K562 (cell line): ENCODE data around the gene KDM2B. TPM values are rescaled to one million over a fixed set of nuclear protein-coding genes. Genes with fewer than 3 reads are reported as not detected.

Experiments used
- ATAC-seq: fragments of 200-7000 bp; cut with Tn5 transposase; 3 replicates; pipeline ENCODE4 v1.9.1; 2020; ENCODE audit warnings: moderate library complexity
- BruUV-seq: library from RNA; stranded (reverse); fragments of 400-500 nt; replicated peaks from 2 replicates; lab custom pipeline; 2021; lab: Mats Ljungman, UMichigan
- CTCF ChIA-PET: fragments of 300-600 bp; formaldehyde crosslinking; extraction: SDS; loops from one replicate; lab custom pipeline; 2021; ENCODE audit warnings: low intra/inter-chr PET ratio; lab: Yijun Ruan, JAX
- POLR2A ChIA-PET: fragments of 300-600, 350-650 bp; sonication (Branson Sonifier 250); formaldehyde crosslinking; extraction: SDS; loops from one replicate; lab custom pipeline; 2021; ENCODE audit warnings: antibody characterized with exemption, inconsistent platforms; lab: Yijun Ruan, JAX
- DNase-seq, 4 experiments: peaks; one replicate each; pipeline versions ENCODE4 v3.0.0 to v3.0.0-alpha.2; 2011 to 2018; ENCODE audit warnings: low spot score in 3 of 4, mixed read lengths in 3 of 4; ENCODE audit errors: extremely low read depth in 1 of 4
- FAIRE-seq: peaks from 2 replicates; lab custom pipeline; 2011; peaks lifted over from hg19 to GRCh38; lab: Jason Lieb, UNC
- H2AFZ ChIP-seq: 2 replicates; pipeline ENCODE4 v1.6.0; 2011; ENCODE audit warnings: low read depth, low read length, control low read depth, inconsistent platforms
- H3K27ac ChIP-seq: fragments of 200-600 bp; 3 replicates; pipeline ENCODE4 v1.8.0; 2011; ENCODE audit warnings: low read depth, mild to moderate bottlenecking, control low read depth, inconsistent platforms, low read length, moderate library complexity, mixed read lengths; ENCODE audit errors: extremely low read depth
- H3K27me3 ChIP-seq, 2 experiments: fragments of 300-600 bp in 1 of 2; 2 replicates in 1 of 2; 3 replicates in 1 of 2; pipeline versions ENCODE4 v1.6.0 to v1.8.0; 2011; ENCODE audit warnings: inconsistent platforms in 2 of 2, low read length in 2 of 2, mild to moderate bottlenecking in 1 of 2, mixed read lengths in 1 of 2, moderate library complexity in 1 of 2; ENCODE audit not compliant: control insufficient read depth in 2 of 2, insufficient read depth in 2 of 2
- H3K36me3 ChIP-seq: fragments of 300-600 bp; 3 replicates; pipeline ENCODE4 v1.8.0; 2011; ENCODE audit warnings: mild to moderate bottlenecking, low read length, inconsistent platforms; ENCODE audit not compliant: control insufficient read depth, insufficient read depth
- H3K4me1 ChIP-seq, 2 experiments: fragments of 200-600 bp in 1 of 2; replicated peaks in 1 of 2; 2 replicates in 1 of 2; 3 replicates in 1 of 2; pipeline versions ENCODE4 v1.5.1 to v1.8.0; 2011; ENCODE audit warnings: inconsistent platforms in 2 of 2, low read length in 2 of 2, mild to moderate bottlenecking in 1 of 2, mixed read lengths in 1 of 2, moderate library complexity in 1 of 2; ENCODE audit not compliant: control insufficient read depth in 2 of 2, insufficient read depth in 2 of 2
- H3K4me2 ChIP-seq: 2 replicates; pipeline ENCODE4 v1.6.1; 2011; ENCODE audit warnings: low read length, control low read depth, inconsistent platforms, mixed read lengths; ENCODE audit not compliant: insufficient read depth
- H3K4me3 ChIP-seq: fragments of 200-600 bp; sonication (generic), shearing (Covaris generic); 2 replicates; pipeline ENCODE4 v1.5.1; 2016; ENCODE audit warnings: control low read depth, inconsistent platforms
- H3K79me2 ChIP-seq: fragments of 200-600 bp; 3 replicates; pipeline ENCODE4 v1.8.0; 2011; ENCODE audit warnings: low read length, inconsistent platforms; ENCODE audit not compliant: control insufficient read depth, insufficient read depth
- H3K9ac ChIP-seq, 2 experiments: 2 replicates each; pipeline versions ENCODE4 v1.6.0 to v1.6.1; 2011; ENCODE audit warnings: low read depth in 2 of 2, low read length in 2 of 2, control low read depth in 1 of 2, inconsistent platforms in 1 of 2, mild to moderate bottlenecking in 1 of 2, mixed read lengths in 1 of 2; ENCODE audit not compliant: insufficient read depth in 1 of 2
- H3K9me1 ChIP-seq: one replicate; pipeline ENCODE4 v1.6.0; 2011; ENCODE audit warnings: inconsistent platforms, mild to moderate bottlenecking, low read length, moderate library complexity; ENCODE audit not compliant: control insufficient read depth, insufficient read depth
- H3K9me3 ChIP-seq: replicated peaks from 2 replicates; pipeline ENCODE4 v1.5.1; 2011; ENCODE audit warnings: low read depth, low read length, inconsistent platforms; ENCODE audit not compliant: control insufficient read depth, insufficient read depth
- H4K20me1 ChIP-seq: replicated peaks from 2 replicates; pipeline ENCODE4 v1.6.1; 2011; ENCODE audit warnings: low read length, inconsistent platforms, mixed read lengths; ENCODE audit not compliant: control insufficient read depth, insufficient read depth
- BHLHE40 ChIP-seq: IDR thresholded peaks from 2 replicates; pipeline ENCODE4 v1.6.1; 2011; ENCODE audit warnings: low read length, improper control_type of control experiment
- GABPB2 ChIP-seq: fragments of 250-450 bp; sonication (Bioruptor Pico); conservative IDR thresholded peaks from 2 replicates; pipeline ENCODE4 v1.5.1; 2021; ENCODE audit warnings: mild to moderate bottlenecking
- HSF4 ChIP-seq: fragments of 250-450 bp; sonication (Bioruptor Pico); IDR thresholded peaks from 2 replicates; pipeline ENCODE4 v2.1.2; 2022; ENCODE audit warnings: mild to moderate bottlenecking, moderate library complexity, borderline replicate concordance
- KDM5B ChIP-seq: fragments of 200-600 bp; sonication (generic); IDR thresholded peaks from 2 replicates; pipeline ENCODE4 v1.6.1; 2012; ENCODE audit warnings: low read depth, mild to moderate bottlenecking, moderate library complexity, low read length, control low read depth, inconsistent platforms; ENCODE audit not compliant: insufficient replicate concordance
- KLF1 ChIP-seq: fragments of 450-650 bp; IDR thresholded peaks from 2 replicates; pipeline ENCODE4 v1.6.1; 2016; ENCODE audit warnings: missing genetic modification characterization, missing compliant biosample characterization
- SMARCC2 ChIP-seq: fragments of 450-650 bp; IDR thresholded peaks from 2 replicates; pipeline ENCODE4 v1.6.1; 2017; ENCODE audit warnings: antibody characterized with exemption, moderate library complexity, mild to moderate bottlenecking, low read depth
- UBTF ChIP-seq, 2 experiments: IDR thresholded peaks; 2 replicates each; pipeline ENCODE4 v1.6.1; 2012; ENCODE audit warnings: improper control_type of control experiment in 2 of 2, low read depth in 2 of 2, low read length in 2 of 2, borderline replicate concordance in 1 of 2
- ZC3H11A ChIP-seq: IDR thresholded peaks from 2 replicates; pipeline ENCODE4 v1.6.1; 2012; ENCODE audit warnings: low read depth, low read length, improper control_type of control experiment
- ZNF407 ChIP-seq: fragments of 450-650 bp; IDR thresholded peaks from 2 replicates; pipeline ENCODE4 v1.6.1; 2016; ENCODE audit warnings: low read depth
- ZNF778 ChIP-seq: fragments of 450-650 bp; formaldehyde crosslinking; IDR thresholded peaks from 2 replicates; pipeline ENCODE4 v1.4.0; 2020; ENCODE audit warnings: mild to moderate bottlenecking, moderate library complexity
- WGBS: fragments of 100-300 bp; shearing (Covaris generic); methylation state at CpG from one replicate; pipeline ENCODE4 v1.1.6; 2016; ENCODE audit warnings: low coverage, mixed read lengths; ENCODE audit not compliant: insufficient coverage; ENCODE audit errors: missing lambda C conversion rate; 5-methylcytosine and 5-hydroxymethylcytosine counted together
- in situ Hi-C: fragments of 300-500 bp; cut with MboI; formaldehyde crosslinking; loops from 4 replicates; pipeline ENCODE4 v1.15.0; 2018; ENCODE audit warnings: inconsistent platforms, mixed read lengths
- intact Hi-C: fragments of 100-400 bp; cut with micrococcal nuclease; formaldehyde crosslinking; loops from 2 replicates; pipeline ENCODE4 v1.14.2; 2022
- polyA plus RNA-seq, 8 experiments: library from polyadenylated mRNA; depleted of rRNA in 4 of 8; stranded (reverse) in 5 of 8; unstranded in 3 of 8; fragments of >200 nt; fragmentation: Nextera tagmentation in 2 of 8; fragmentation: Illumina TruSeq in 1 of 8; extraction: Ambion mirVana in 2 of 8; extraction: Trizol in 1 of 8; gene quantifications; 2 replicates each; pipeline versions ENCODE4 v1.2.1 to v1.2.3, GENCODE V29; 2011 to 2014; ENCODE audit warnings: inconsistent platforms in 1 of 8, missing spikeins in 1 of 8
- total RNA-seq, 7 experiments: library from RNA; depleted of rRNA in 6 of 7; stranded (reverse); fragments of >200 nt in 6 of 7; fragmentation: Illumina TruSeq in 2 of 7; extraction: Trizol in 2 of 7; gene quantifications; 2 replicates each; pipeline versions ENCODE4 v1.2.1 to v1.2.3, GENCODE V29; 2011 to 2021; ENCODE audit warnings: low replicate concordance in 1 of 7

Gene KDM2B
- total and polyA plus RNA-seq, 9 of the 15 experiments (the other 6 are each of a cell fraction or from before 2014, with no cell fraction given): 7.4 to 50.5 (median 22.5) TPM

GRCh38 chr12:121581686-121582429, 1.0 kb upstream of the KDM2B start:
- no peak for FAIRE-seq
- Histone ChIP-seq H3K79me2 (peaks cover 5% of the 10 kb centered on the region; the same call in 2 of the 3 replicates), H3K36me3 (no peaks in the 10 kb centered on the region), H3K4me1 (peaks cover 38 to 47% of the 10 kb centered on the region in 2 experiments), H3K9me1 (no peaks in the 10 kb centered on the region), H3K4me3 (peak overlapping the region; percentile 54; the same call in 1 of the 2 replicates), H3K4me2 (peak overlapping the region; percentile 83), H3K9me3 (no peaks in the 10 kb centered on the region), H2AFZ (peak overlapping the region; percentile 90), H3K9ac (peak overlapping the region; percentile 59 to 88; a peak in 3 of 4 replicates), H3K27me3 (no peaks in the 10 kb centered on the region), H4K20me1 (no peaks in the 10 kb centered on the region), H3K27ac (peak overlapping the region; percentile 88; the same call in 2 of the 3 replicates)
- peak in 3 of 4 experiments; percentile 52 to 65 (median 64) for DNase-seq
- in situ Hi-C loops: no loop called here
- peak; percentile 15 for ATAC-seq
- ChIA-PET CTCF (no interaction called here), POLR2A (interaction anchor here (0.5 to 2.0 kb wide), 4 partner anchors 18 to 45 kb away, joined by 3 to 9 read pairs (median 4); no protein-coding TSS in a partner anchor)
- intact Hi-C loops: loop anchor here (2.0 kb wide), 1 partner anchor 45 kb away; the partner anchor contains the start of gene ORAI1
- 15% methylated on average over 17 of the region's 17 CpGs for WGBS
- no TSS peak for BruUV-seq
- no peak for TF ChIP-seq ZC3H11A
- no peak for TF ChIP-seq GABPB2 (CRISPR knock-in tag)
- TF ChIP-seq UBTF (IDR thresholded peaks at IDR 0.05; ENCODE audit: borderline replicate concordance in 1 of 2, low read depth in 2 of 2, low read length in 2 of 2): 0 out of 4 replicates have a peak, but pooled peaks of 1 of the 2 experiments have one; percentile 11
- no peak for TF ChIP-seq KDM5B
- no peak for TF ChIP-seq HSF4 (CRISPR knock-in tag)
- TF ChIP-seq ZNF407: no peak
- TF ChIP-seq BHLHE40: peak; percentile 15; the same call in 1 of the 2 replicates
- no peak for TF ChIP-seq SMARCC2
- TF ChIP-seq ZNF778 (CRISPR knock-in tag): no peak
- no peak for TF ChIP-seq KLF1 (tag)
